ENCODE data around the gene PLEKHA6. TPM values are rescaled to one million over a fixed set of nuclear protein-coding genes. Genes with fewer than 3 reads are reported as not detected.

The PLEKHA6 gene
- total and polyA plus RNA-seq, 2 of the 4 experiments (the other 2 are of a cell fraction), result 8.2 to 19.9 TPM

DNA sequence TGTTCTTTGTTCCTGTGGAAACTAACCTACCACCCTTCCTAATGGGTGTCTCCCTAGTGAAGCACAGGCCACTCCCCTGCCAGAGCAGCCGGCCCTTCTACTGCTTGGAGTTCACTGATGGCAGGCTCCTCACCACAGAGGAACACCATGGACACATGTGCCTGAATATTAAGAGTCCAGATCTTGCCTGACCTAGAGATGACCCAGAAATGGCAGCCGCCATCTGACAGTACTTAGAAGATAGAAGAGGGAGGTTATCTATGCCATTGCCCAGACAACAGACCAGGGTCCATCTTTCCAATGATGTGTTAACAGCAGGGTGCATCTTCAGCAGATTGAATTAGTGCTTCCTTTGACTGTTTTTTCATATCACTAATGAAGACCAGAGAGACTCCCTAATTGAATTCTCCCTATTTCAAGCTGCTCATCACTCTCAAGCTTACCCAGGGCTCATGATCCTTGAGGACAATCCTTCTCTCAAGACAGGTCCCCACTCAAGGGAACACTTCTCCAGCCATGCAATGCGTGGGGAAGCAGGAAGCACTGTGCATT is 59.8 kb downstream of the PLEKHA6 start:
- H3K9me1 ChIP-seq (ENCODE audit: insufficient read depth, low read length), result peaks cover 23% of the 10 kb centered on the region
- H2BK120ac ChIP-seq (ENCODE audit: low read depth, low read length), result no peak overlapping the region
- CTCF ChIA-PET, result no interaction called here
- H4K8ac ChIP-seq (ENCODE audit: low read depth in 2 of 2, low read length in 2 of 2), result no peak overlapping the region
- H3K27ac ChIP-seq (ENCODE audit: insufficient read depth, low read length), result no peak overlapping the region
- no TSS peak for BruUV-seq (replicated peaks)
- no peak overlapping the region for H3K56ac ChIP-seq (ENCODE audit: extremely low read depth, insufficient read depth, low read length)
- no peak overlapping the region for H2AK9ac ChIP-seq (replicated peaks; ENCODE audit: low read depth, low read length, poor library complexity)
- no peak overlapping the region for H3K18ac ChIP-seq (ENCODE audit: low read depth, low read length)
- no CpG with 5 or more reads among the region's 3 CpGs for WGBS, 2 experiments (ENCODE audit: extremely low coverage in 2 of 2, insufficient read length in 1 of 2)
- 0 out of 2 replicates have a peak overlapping the region, but pooled peaks have one; percentile 5 for H2AK5ac ChIP-seq (ENCODE audit: low read depth, low read length)
- H3K14ac ChIP-seq (replicated peaks; ENCODE audit: low read depth, low read length), result no peak overlapping the region; the same call in 1 of the 2 replicates
- H3K9ac ChIP-seq (ENCODE audit: low read depth, low read length), result no peak overlapping the region
- TF ChIP-seq FOS (IDR thresholded peaks at IDR 0.05; ENCODE audit: low read depth, low read length) (no peak), RFX5 (IDR thresholded peaks at IDR 0.05; ENCODE audit: low read depth, low read length) (no peak), RCOR1 (IDR thresholded peaks at IDR 0.05; ENCODE audit: insufficient replicate concordance, low read length) (no peak), BHLHE40 (IDR thresholded peaks at IDR 0.05; ENCODE audit: low read depth, low read length) (no peak), NFE2L2 (IDR thresholded peaks at IDR 0.05; ENCODE audit: low read depth, low read length) (no peak), RAD21 (IDR thresholded peaks at IDR 0.05; ENCODE audit: low read length) (no peak), ELK1 (IDR thresholded peaks at IDR 0.05; ENCODE audit: borderline replicate concordance, low read depth, low read length) (no peak), SMC3 (IDR thresholded peaks at IDR 0.05; ENCODE audit: low read depth, low read length) (no peak), MXI1 (IDR thresholded peaks at IDR 0.05; ENCODE audit: borderline replicate concordance, low read depth, low read length) (no peak), MAZ (IDR thresholded peaks at IDR 0.05; ENCODE audit: borderline replicate concordance, low read depth, low read length) (no peak), POLR2A (IDR thresholded peaks at IDR 0.05; ENCODE audit: low read depth, low read length) (no peak), CHD1 (IDR thresholded peaks at IDR 0.05; ENCODE audit: low read depth, low read length) (no peak), MAFK (IDR thresholded peaks at IDR 0.05; ENCODE audit: low read depth, low read length) (no peak), CEBPB (IDR thresholded peaks at IDR 0.05; ENCODE audit: low read depth, low read length) (no peak)
- TF ChIP-seq, protein P1, sequence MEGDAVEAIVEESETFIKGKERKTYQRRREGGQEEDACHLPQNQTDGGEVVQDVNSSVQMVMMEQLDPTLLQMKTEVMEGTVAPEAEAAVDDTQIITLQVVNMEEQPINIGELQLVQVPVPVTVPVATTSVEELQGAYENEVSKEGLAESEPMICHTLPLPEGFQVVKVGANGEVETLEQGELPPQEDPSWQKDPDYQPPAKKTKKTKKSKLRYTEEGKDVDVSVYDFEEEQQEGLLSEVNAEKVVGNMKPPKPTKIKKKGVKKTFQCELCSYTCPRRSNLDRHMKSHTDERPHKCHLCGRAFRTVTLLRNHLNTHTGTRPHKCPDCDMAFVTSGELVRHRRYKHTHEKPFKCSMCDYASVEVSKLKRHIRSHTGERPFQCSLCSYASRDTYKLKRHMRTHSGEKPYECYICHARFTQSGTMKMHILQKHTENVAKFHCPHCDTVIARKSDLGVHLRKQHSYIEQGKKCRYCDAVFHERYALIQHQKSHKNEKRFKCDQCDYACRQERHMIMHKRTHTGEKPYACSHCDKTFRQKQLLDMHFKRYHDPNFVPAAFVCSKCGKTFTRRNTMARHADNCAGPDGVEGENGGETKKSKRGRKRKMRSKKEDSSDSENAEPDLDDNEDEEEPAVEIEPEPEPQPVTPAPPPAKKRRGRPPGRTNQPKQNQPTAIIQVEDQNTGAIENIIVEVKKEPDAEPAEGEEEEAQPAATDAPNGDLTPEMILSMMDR (conservative IDR thresholded peaks at IDR 0.05; ENCODE audit: low read depth, low read length), result no peak
- TF ChIP-seq, protein P2, sequence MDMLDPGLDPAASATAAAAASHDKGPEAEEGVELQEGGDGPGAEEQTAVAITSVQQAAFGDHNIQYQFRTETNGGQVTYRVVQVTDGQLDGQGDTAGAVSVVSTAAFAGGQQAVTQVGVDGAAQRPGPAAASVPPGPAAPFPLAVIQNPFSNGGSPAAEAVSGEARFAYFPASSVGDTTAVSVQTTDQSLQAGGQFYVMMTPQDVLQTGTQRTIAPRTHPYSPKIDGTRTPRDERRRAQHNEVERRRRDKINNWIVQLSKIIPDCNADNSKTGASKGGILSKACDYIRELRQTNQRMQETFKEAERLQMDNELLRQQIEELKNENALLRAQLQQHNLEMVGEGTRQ (IDR thresholded peaks at IDR 0.05; ENCODE audit: low read depth, low read length), result no peak
- peaks cover 22% of the 10 kb centered on the region for H3K4me1 ChIP-seq (ENCODE audit: control insufficient read depth, insufficient read depth, low read length)
- H3K4me3 ChIP-seq (ENCODE audit: insufficient read depth, low read depth, low read length), result no peak overlapping the region
- H4K5ac ChIP-seq (ENCODE audit: low read depth, low read length), result no peak overlapping the region
- H3K36me3 ChIP-seq (ENCODE audit: control insufficient read depth, insufficient read depth, low read length), result no peaks in the 10 kb centered on the region
- dilution Hi-C loops (cut with HindIII; ENCODE audit: low sequenced_read_pairs, unreplicated experiment), result no loop called here
- H3K9me3 ChIP-seq (ENCODE audit: control insufficient read depth, insufficient read depth, low read length), result no peaks in the 10 kb centered on the region
- in situ Hi-C loops (cut with MboI; ENCODE audit: low sequenced_read_pairs), result no loop called here
- POLR2A ChIA-PET (ENCODE audit: unreplicated experiment), result no interaction called here
- no peak overlapping the region for H3K23ac ChIP-seq (ENCODE audit: low read depth, low read length)
- H2BK20ac ChIP-seq (ENCODE audit: low read depth, low read length), result no peak overlapping the region
- no peaks in the 10 kb centered on the region for H4K20me1 ChIP-seq (ENCODE audit: insufficient read depth, low read length)
- no peak overlapping the region for H2AFZ ChIP-seq (replicated peaks; ENCODE audit: low read length, poor library complexity)
- no peak overlapping the region for H2BK5ac ChIP-seq (ENCODE audit: low read depth, low read length, poor library complexity, severe bottlenecking)
- intact Hi-C loops (cut with micrococcal nuclease), result loop anchor here (5.0 to 10.0 kb wide), 2 partner anchors 55 to 88 kb away; partner anchors contain the start of genes GOLT1A and PLEKHA6
- no peak overlapping the region for H3K4ac ChIP-seq (ENCODE audit: low read depth, low read length)
- DNase-seq (no peak), ATAC-seq (ENCODE audit: low read depth) (no peak)
- H3K4me2 ChIP-seq (ENCODE audit: low read depth, low read length), result no peak overlapping the region
- peaks cover 0 to 17% of the 10 kb centered on the region in 2 experiments; a peak in 2 of 4 replicates for H3K79me1 ChIP-seq (ENCODE audit: low read depth in 1 of 2, low read length in 2 of 2)
- H3K27me3 ChIP-seq (ENCODE audit: control insufficient read depth, insufficient read depth, low read length), result no peaks in the 10 kb centered on the region
- no peak overlapping the region for H2BK15ac ChIP-seq (ENCODE audit: low read depth, low read length)
- no peak overlapping the region for H4K91ac ChIP-seq (ENCODE audit: insufficient read depth, low read depth, low read length)

All from IMR-90 (cell line).